CD4-positive, alpha-beta T cell (primary cell): ENCODE results near the gene NPVF. TPM values are rescaled to one million over a fixed set of nuclear protein-coding genes. Genes with fewer than 3 reads are reported as not detected.

Experiments
- ATAC-seq: fragments of 200-7000 bp; cut with Tn5 transposase; one replicate; pipeline ENCODE4 v1.10.0; 2022; ENCODE audit warnings: mild to moderate bottlenecking; ENCODE audit not compliant: poor library complexity
- CTCF ChIA-PET: fragments of 350-600 bp; sonication (Branson Sonifier 250); formaldehyde crosslinking; loops from one replicate; lab custom pipeline; 2021; ENCODE audit warnings: antibody characterized with exemption, inconsistent platforms; lab: Charles Lee
- POLR2A ChIA-PET: fragments of 350-600 bp; sonication (Branson Sonifier 250); formaldehyde crosslinking; loops from one replicate; lab custom pipeline; 2021; ENCODE audit warnings: antibody characterized with exemption, inconsistent platforms; lab: Charles Lee
- DNase-seq, 14 experiments: peaks; one replicate each; pipeline ENCODE4 v3.0.0-alpha.2; 2013 to 2020; ENCODE audit warnings: mixed read lengths in 2 of 14
- H3K27ac ChIP-seq, 2 donors: one replicate each; pipeline versions ENCODE4 v1.5.1 to v1.7.0; 2013; ENCODE audit warnings: low read length in 2 of 2, low read depth in 1 of 2, mild to moderate bottlenecking in 1 of 2
- H3K27me3 ChIP-seq, 2 experiments: 1 replicate in 1 of 2; 2 replicates in 1 of 2; pipeline versions ENCODE4 v1.6.1 to v1.7.0; 2013; ENCODE audit warnings: low read length in 2 of 2, control low read depth in 1 of 2, mild to moderate bottlenecking in 1 of 2, moderate library complexity in 1 of 2; ENCODE audit not compliant: insufficient read depth in 2 of 2, control insufficient read depth in 1 of 2
- H3K36me3 ChIP-seq: one replicate; pipeline ENCODE4 v1.6.1; 2013; ENCODE audit warnings: low read length, control low read depth; ENCODE audit not compliant: insufficient read depth
- H3K4me1 ChIP-seq: one replicate; pipeline ENCODE4 v1.6.1; 2013; ENCODE audit warnings: low read length, control low read depth; ENCODE audit not compliant: insufficient read depth
- H3K4me3 ChIP-seq: one replicate; pipeline ENCODE4 v1.5.1; 2013; ENCODE audit warnings: mild to moderate bottlenecking, low read length, moderate library complexity
- H3K9me3 ChIP-seq, 2 experiments: 1 replicate in 1 of 2; 2 replicates in 1 of 2; pipeline versions ENCODE4 v1.6.1 to v1.7.0; 2013; ENCODE audit warnings: low read length in 2 of 2, mild to moderate bottlenecking in 2 of 2, control low read depth in 1 of 2, moderate library complexity in 1 of 2; ENCODE audit not compliant: control insufficient read depth in 1 of 2, insufficient read depth in 1 of 2
- H3K27ac Mint-ChIP-seq: one replicate; pipeline ENCODE4 v1.8.0; 2020; ENCODE audit warnings: mixed read lengths
- H3K27me3 Mint-ChIP-seq: one replicate; pipeline ENCODE4 v1.8.0; 2021; ENCODE audit warnings: mixed read lengths
- H3K36me3 Mint-ChIP-seq: one replicate; pipeline ENCODE4 v1.8.0; 2021; ENCODE audit warnings: low read depth, mixed read lengths
- H3K4me1 Mint-ChIP-seq: one replicate; pipeline ENCODE4 v1.8.0; 2021; ENCODE audit warnings: low read depth, mixed read lengths
- H3K4me3 Mint-ChIP-seq: one replicate; pipeline ENCODE4 v1.8.0; 2020; ENCODE audit warnings: mild to moderate bottlenecking, mixed read lengths
- H3K9me3 Mint-ChIP-seq: one replicate; pipeline ENCODE4 v1.8.0; 2020; ENCODE audit warnings: mixed read lengths
- intact Hi-C, 2 experiments: fragments of 100-400 bp; cut with DNase I in 1 of 2; cut with micrococcal nuclease in 1 of 2; formaldehyde crosslinking; loops; one replicate each; pipeline versions ENCODE4 v1.15.1 to v1.9.0; 2023 to 2025; cut with DNase I, micrococcal nuclease
- total RNA-seq, 174 experiments: library from RNA in 2 of 174; stranded (reverse) in 2 of 174; gene quantifications; one replicate each; pipeline ENCODE4 v1.2.3 and lab custom pipeline; 2021 to 2026
- TF ChIP-seq, protein P1 (sequence below): fragments of 200-600 bp; IDR thresholded peaks from one replicate; pipeline ENCODE4 v1.8.0; 2022; ENCODE audit warnings: antibody characterized with exemption, mild to moderate bottlenecking

The NPVF gene
- total RNA-seq, 2 experiments from 2014 or later, result not detected

DNA sequence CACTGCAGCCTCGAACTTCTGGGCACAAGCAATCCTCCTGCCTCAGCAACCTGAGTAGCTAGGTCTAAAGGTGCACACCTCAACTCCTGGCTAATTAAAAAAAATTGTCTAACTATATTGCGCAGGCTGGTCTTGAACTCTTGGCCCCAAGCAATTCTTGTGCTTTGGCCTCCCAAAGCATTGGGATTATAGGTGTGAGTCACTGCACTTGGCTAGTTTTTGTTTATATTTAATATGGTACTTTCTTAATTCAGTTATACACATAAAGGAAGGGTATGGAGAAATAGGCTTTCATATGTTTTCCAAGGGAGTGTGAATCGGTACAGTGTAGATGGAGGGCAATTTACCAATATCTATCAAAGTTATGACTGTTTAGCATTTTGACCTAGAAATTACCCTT is 20.4 kb downstream of the NPVF start:
- Mint-ChIP-seq H3K4me1 (no peaks in the 10 kb centered on the region), H3K27me3 (peaks cover 60% of the 10 kb centered on the region), H3K9me3 (no peaks in the 10 kb centered on the region), H3K27ac (no peak overlapping the region), H3K36me3 (no peaks in the 10 kb centered on the region), H3K4me3 (no peak overlapping the region)
- intact Hi-C loops, result no loop called here
- POLR2A ChIA-PET, result no interaction called here
- Histone ChIP-seq H3K4me3 (no peak overlapping the region), H3K9me3 (no peaks in the 10 kb centered on the region), H3K36me3 (no peaks in the 10 kb centered on the region), H3K27me3 (peaks cover 7 to 24% of the 10 kb centered on the region in 2 experiments), H3K27ac (no peak overlapping the region), H3K4me1 (no peaks in the 10 kb centered on the region)
- ATAC-seq, result no peak
- TF ChIP-seq, protein P1, sequence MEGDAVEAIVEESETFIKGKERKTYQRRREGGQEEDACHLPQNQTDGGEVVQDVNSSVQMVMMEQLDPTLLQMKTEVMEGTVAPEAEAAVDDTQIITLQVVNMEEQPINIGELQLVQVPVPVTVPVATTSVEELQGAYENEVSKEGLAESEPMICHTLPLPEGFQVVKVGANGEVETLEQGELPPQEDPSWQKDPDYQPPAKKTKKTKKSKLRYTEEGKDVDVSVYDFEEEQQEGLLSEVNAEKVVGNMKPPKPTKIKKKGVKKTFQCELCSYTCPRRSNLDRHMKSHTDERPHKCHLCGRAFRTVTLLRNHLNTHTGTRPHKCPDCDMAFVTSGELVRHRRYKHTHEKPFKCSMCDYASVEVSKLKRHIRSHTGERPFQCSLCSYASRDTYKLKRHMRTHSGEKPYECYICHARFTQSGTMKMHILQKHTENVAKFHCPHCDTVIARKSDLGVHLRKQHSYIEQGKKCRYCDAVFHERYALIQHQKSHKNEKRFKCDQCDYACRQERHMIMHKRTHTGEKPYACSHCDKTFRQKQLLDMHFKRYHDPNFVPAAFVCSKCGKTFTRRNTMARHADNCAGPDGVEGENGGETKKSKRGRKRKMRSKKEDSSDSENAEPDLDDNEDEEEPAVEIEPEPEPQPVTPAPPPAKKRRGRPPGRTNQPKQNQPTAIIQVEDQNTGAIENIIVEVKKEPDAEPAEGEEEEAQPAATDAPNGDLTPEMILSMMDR, result no peak
- no peak for DNase-seq
- CTCF ChIA-PET, result no interaction called here

DNA sequence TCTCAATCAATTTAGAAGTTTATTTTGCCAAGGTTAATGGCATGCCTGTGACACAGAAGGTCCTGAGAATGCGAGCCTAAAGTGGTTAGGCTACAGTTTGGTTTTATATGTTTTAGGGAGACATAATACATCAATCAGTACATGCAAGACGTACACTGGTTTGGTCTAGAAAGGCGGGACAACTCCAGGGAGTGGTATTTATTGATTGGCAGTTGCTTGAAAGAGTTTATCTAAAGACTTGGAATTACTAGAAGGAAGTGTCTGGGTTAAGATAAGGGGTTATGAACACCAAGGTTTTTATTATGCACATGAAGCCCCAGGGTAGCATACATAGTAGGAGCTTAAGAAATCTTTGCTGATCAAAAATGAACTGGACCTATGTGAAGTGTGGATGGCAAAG is 21.5 kb downstream of the NPVF start:
- H3K4me3 ChIP-seq, result no peak overlapping the region
- H3K27ac ChIP-seq, result no peak overlapping the region
- peaks cover 3 to 17% of the 10 kb centered on the region in 2 experiments for H3K27me3 ChIP-seq
- TF ChIP-seq, protein P1, result no peak
- POLR2A ChIA-PET, result no interaction called here
- Mint-ChIP-seq H3K4me1 (no peaks in the 10 kb centered on the region), H3K9me3 (no peaks in the 10 kb centered on the region), H3K4me3 (no peak overlapping the region), H3K36me3 (no peaks in the 10 kb centered on the region), H3K27ac (no peak overlapping the region), H3K27me3 (peaks cover 59% of the 10 kb centered on the region)
- H3K9me3 ChIP-seq, result no peaks in the 10 kb centered on the region
- ATAC-seq (no peak), DNase-seq (no peak)
- CTCF ChIA-PET, result no interaction called here
- H3K36me3 ChIP-seq, result no peaks in the 10 kb centered on the region
- intact Hi-C loops, result no loop called here
- no peaks in the 10 kb centered on the region for H3K4me1 ChIP-seq

DNA sequence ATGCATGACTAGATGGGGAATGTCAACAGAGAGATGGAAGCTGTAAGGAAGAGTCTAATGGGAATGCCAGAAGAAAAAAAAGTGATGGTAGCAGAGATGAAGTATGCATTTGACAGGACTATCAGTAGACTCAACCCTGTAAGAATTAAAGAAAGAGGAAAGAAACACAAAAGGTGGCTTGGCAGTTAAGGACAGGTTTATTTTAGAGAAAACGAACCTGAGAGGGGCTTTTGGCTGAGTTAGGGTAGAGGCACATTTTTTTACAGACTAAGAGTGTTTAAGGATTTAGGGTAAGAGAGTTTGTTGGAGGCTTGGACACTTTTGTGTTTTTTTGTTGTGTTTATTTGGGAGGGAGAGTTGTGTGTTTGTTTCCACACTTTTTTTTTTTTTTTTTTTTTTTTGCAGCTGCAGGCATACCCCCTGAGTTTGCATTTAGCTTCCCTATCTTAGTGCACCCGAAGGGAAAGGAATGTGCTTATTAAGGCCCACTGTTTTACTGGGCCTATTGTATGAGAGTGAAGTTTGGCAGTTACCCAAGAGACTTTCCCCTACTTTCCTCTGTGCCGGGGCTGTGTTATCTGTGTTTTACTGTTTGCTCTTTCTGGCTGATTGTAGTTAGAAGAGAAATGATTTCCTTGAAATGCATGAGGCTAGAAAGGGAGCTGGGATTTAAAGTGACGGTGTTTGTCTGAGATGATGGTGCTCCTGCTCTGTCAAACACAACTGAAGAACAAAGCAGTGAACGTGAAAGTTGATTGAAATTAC is 32.0 kb downstream of the NPVF start:
- CTCF ChIA-PET, result interaction anchor here (1.1 kb wide), 1 partner anchor 17 kb away, joined by 3 read pairs; a partner anchor contains a TSS

More for the DNA sequence above, 32.0 kb downstream of the NPVF start:
- Mint-ChIP-seq H3K4me1 (no peaks in the 10 kb centered on the region), H3K27me3 (peaks cover 5% of the 10 kb centered on the region), H3K9me3 (no peaks in the 10 kb centered on the region), H3K4me3 (no peak overlapping the region), H3K27ac (no peak overlapping the region), H3K36me3 (no peaks in the 10 kb centered on the region)
- H3K27me3 ChIP-seq, result peaks cover 4 to 6% of the 10 kb centered on the region in 2 experiments
- no peak overlapping the region for H3K4me3 ChIP-seq
- DNase-seq, result no peak
- intact Hi-C loops, result no loop called here
- ATAC-seq, result no peak
- no peaks in the 10 kb centered on the region for H3K4me1 ChIP-seq
- H3K9me3 ChIP-seq, result no peaks in the 10 kb centered on the region
- POLR2A ChIA-PET, result no interaction called here
- H3K27ac ChIP-seq, result no peak overlapping the region
- H3K36me3 ChIP-seq, result no peaks in the 10 kb centered on the region
- TF ChIP-seq, protein P1, result no peak
